WTC11 (cell line): ENCODE measurements around the gene EEF1AKMT3. TPM values are rescaled to one million over a fixed set of nuclear protein-coding genes. Genes with fewer than 3 reads are reported as not detected.

Source experiments
- ATAC-seq: fragments of 200-7000 bp; cut with Tn5 transposase; 2 replicates; pipeline ENCODE4 v1.10.0; 2021; ENCODE audit warnings: mild to moderate bottlenecking, moderate library complexity
- CTCF ChIA-PET: fragments of 300-600 bp; sonication (Branson Sonifier 250); formaldehyde crosslinking; loops from one replicate; lab custom pipeline; 2021; ENCODE audit warnings: antibody characterized with exemption; lab: Charles Lee
- POLR2A ChIA-PET: fragments of 350-600 bp; sonication (Branson Sonifier 250); formaldehyde crosslinking; loops from one replicate; lab custom pipeline; 2021; ENCODE audit warnings: antibody characterized with exemption; lab: Charles Lee
- DNase-seq: peaks from one replicate; pipeline ENCODE4 v3.0.0; 2021; ENCODE audit warnings: low spot score
- H3K27ac Mint-ChIP-seq: 2 replicates; pipeline ENCODE4 v1.8.0; 2021; ENCODE audit warnings: mixed read lengths
- H3K27me3 Mint-ChIP-seq: 2 replicates; pipeline ENCODE4 v1.8.0; 2021; ENCODE audit warnings: low read depth, mild to moderate bottlenecking, moderate library complexity, mixed read lengths
- H3K36me3 Mint-ChIP-seq: 2 replicates; pipeline ENCODE4 v1.8.0; 2021; ENCODE audit warnings: mixed read lengths
- H3K4me1 Mint-ChIP-seq: 2 replicates; pipeline ENCODE4 v1.8.0; 2022; ENCODE audit warnings: mixed read lengths
- H3K4me3 Mint-ChIP-seq: 2 replicates; pipeline ENCODE4 v1.8.0; 2021; ENCODE audit warnings: mild to moderate bottlenecking, moderate library complexity, mixed read lengths
- H3K9me3 Mint-ChIP-seq: 2 replicates; pipeline ENCODE4 v1.8.0; 2021; ENCODE audit warnings: mixed read lengths
- ATF3 ChIP-seq: sonication (generic); formaldehyde crosslinking; conservative IDR thresholded peaks from 2 replicates; pipeline ENCODE4 v1.8.1; 2022; ENCODE audit warnings: mild to moderate bottlenecking, missing genetic modification reagents
- FOXK1 ChIP-seq: sonication (generic); formaldehyde crosslinking; IDR thresholded peaks from 2 replicates; pipeline ENCODE4 v1.8.0; 2022; ENCODE audit warnings: mild to moderate bottlenecking, moderate library complexity, missing genetic modification reagents
- FOXP1 ChIP-seq: sonication (generic); formaldehyde crosslinking; IDR thresholded peaks from 2 replicates; pipeline ENCODE4 v1.8.0; 2022; ENCODE audit warnings: missing genetic modification reagents, mild to moderate bottlenecking, moderate library complexity, borderline replicate concordance
- GABPB1 ChIP-seq: sonication (generic); formaldehyde crosslinking; IDR thresholded peaks from 2 replicates; pipeline ENCODE4 v1.8.1; 2023; ENCODE audit warnings: mild to moderate bottlenecking, missing genetic modification reagents
- MAX ChIP-seq: sonication (generic); formaldehyde crosslinking; IDR thresholded peaks from 2 replicates; pipeline ENCODE4 v1.8.0; 2022; ENCODE audit warnings: mild to moderate bottlenecking, missing genetic modification reagents
- SMAD3 ChIP-seq: sonication (generic); formaldehyde crosslinking; IDR thresholded peaks from 2 replicates; pipeline ENCODE4 v1.8.0; 2022; ENCODE audit warnings: missing genetic modification reagents, mild to moderate bottlenecking, borderline replicate concordance
- SP1 ChIP-seq: sonication (generic); formaldehyde crosslinking; conservative IDR thresholded peaks from 2 replicates; pipeline ENCODE4 v1.8.1; 2022; ENCODE audit warnings: missing genetic modification reagents
- TCF7 ChIP-seq: sonication (generic); formaldehyde crosslinking; IDR thresholded peaks from 2 replicates; pipeline ENCODE4 v1.8.0; 2022; ENCODE audit warnings: mild to moderate bottlenecking, low read depth, missing genetic modification reagents, moderate library complexity
- ZNF219 ChIP-seq: sonication (generic); formaldehyde crosslinking; IDR thresholded peaks from 2 replicates; pipeline ENCODE4 v1.8.0; 2023; ENCODE audit warnings: missing genetic modification reagents, mild to moderate bottlenecking, borderline replicate concordance
- ZNF423 ChIP-seq: fragments of 250-450 bp; sonication (Bioruptor Pico); IDR thresholded peaks from 2 replicates; pipeline ENCODE4 v2.1.2; 2022; ENCODE audit warnings: mild to moderate bottlenecking, moderate library complexity
- ZNF512 ChIP-seq: sonication (generic); formaldehyde crosslinking; IDR thresholded peaks from 2 replicates; pipeline ENCODE4 v1.8.1; 2022; ENCODE audit warnings: missing genetic modification reagents, borderline replicate concordance
- ZSCAN18 ChIP-seq: fragments of 250-450 bp; sonication (Bioruptor Pico); IDR thresholded peaks from 2 replicates; pipeline ENCODE4 v2.1.2; 2022; ENCODE audit warnings: mild to moderate bottlenecking, moderate library complexity
- total RNA-seq: library from RNA; stranded (reverse); gene quantifications from 3 replicates; pipeline ENCODE4 v1.2.3, GENCODE V29; 2021
- TF ChIP-seq, protein P1 (sequence below): sonication (generic); formaldehyde crosslinking; IDR thresholded peaks from 2 replicates; pipeline ENCODE4 v1.8.0; 2022; ENCODE audit warnings: missing genetic modification reagents
- TF ChIP-seq, protein P2 (sequence below): sonication (generic); formaldehyde crosslinking; IDR thresholded peaks from 2 replicates; pipeline ENCODE4 v1.8.0; 2022; ENCODE audit warnings: mild to moderate bottlenecking, missing genetic modification reagents

The EEF1AKMT3 gene
- total RNA-seq, 1 experiment from 2014 or later, result 3.2 TPM

DNA sequence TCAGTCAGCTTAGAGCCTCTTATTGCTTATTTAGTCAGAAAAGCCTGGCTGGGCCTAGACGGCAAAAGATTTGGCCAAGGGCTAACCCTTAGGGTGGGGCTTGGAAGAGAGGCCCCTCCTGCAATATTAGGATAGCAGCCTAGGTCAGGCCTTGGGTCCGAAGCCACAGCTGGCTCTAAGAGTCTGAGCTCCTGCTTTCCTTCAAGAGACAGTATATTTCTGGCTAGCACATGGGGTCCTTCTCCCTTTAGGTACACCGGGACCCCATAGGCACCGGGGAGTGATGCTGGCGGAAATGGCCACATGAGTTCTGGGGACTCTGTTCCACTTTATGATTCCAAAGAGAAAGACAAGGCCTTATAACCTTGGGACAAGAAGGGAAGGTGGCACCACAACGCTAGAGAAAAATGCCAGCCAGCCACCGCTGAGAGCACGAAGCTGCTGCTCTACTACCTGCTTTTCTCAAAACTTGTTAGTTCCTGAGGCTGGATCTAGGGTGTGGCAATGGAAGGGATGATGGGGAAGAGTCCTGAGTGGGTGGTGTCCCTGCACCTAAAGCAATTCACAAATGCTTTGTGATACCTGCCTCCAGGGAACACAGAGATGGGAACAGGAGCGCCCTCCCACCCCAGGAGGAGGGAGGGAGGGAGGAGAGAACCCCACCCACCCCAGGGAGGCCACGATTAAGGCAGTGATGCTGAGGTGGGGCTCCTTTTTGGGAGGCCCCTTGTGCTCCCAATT, 49.2 kb downstream of the EEF1AKMT3 start (continued):
- TF ChIP-seq, protein P1, sequence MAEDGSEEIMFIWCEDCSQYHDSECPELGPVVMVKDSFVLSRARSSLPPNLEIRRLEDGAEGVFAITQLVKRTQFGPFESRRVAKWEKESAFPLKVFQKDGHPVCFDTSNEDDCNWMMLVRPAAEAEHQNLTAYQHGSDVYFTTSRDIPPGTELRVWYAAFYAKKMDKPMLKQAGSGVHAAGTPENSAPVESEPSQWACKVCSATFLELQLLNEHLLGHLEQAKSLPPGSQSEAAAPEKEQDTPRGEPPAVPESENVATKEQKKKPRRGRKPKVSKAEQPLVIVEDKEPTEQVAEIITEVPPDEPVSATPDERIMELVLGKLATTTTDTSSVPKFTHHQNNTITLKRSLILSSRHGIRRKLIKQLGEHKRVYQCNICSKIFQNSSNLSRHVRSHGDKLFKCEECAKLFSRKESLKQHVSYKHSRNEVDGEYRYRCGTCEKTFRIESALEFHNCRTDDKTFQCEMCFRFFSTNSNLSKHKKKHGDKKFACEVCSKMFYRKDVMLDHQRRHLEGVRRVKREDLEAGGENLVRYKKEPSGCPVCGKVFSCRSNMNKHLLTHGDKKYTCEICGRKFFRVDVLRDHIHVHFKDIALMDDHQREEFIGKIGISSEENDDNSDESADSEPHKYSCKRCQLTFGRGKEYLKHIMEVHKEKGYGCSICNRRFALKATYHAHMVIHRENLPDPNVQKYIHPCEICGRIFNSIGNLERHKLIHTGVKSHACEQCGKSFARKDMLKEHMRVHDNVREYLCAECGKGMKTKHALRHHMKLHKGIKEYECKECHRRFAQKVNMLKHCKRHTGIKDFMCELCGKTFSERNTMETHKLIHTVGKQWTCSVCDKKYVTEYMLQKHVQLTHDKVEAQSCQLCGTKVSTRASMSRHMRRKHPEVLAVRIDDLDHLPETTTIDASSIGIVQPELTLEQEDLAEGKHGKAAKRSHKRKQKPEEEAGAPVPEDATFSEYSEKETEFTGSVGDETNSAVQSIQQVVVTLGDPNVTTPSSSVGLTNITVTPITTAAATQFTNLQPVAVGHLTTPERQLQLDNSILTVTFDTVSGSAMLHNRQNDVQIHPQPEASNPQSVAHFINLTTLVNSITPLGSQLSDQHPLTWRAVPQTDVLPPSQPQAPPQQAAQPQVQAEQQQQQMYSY (CRISPR knock-in tag), result no peak
- no peak for TF ChIP-seq ZNF512 (CRISPR knock-in tag)

DNA sequence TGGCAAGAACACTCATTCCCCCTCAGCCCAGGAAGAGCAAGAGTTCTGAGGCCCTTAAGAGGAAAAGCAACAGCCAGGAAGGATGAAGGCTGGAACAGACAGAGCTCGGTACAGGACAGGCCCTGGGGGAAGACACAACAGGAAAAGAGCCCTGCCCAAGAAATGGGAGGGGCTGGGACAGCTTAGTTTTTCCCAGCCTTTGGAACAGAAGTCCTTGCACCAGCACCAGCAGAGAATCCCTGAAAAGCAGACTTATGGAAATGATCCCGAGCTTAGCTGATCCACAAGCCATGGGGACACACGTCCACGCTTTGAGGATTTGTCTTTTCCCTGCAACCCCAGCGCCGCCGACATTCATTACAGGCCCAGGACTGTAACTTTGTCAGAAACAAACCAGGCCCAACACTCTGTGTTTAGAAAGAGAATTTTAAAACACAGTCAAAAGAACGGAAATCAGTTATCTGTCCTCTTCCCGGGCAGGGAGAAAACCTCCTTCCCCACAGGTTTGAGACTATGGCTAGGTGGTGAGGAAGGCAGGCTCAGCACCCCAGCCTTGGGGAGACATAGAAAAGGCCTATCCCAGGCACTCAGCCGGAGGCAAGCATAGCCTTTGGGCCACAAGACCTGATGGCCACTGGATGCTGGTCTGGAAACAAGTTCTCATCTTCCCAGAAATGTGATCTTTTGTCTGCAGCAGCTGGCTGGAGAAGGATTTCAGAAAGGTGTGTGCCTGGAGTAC, 50.1 kb downstream of the EEF1AKMT3 start:
- POLR2A ChIA-PET, result no interaction called here
- TF ChIP-seq GABPB1 (CRISPR knock-in tag) (no peak), ATF3 (CRISPR knock-in tag) (no peak), TCF7 (CRISPR knock-in tag) (no peak), MAX (CRISPR knock-in tag) (no peak), FOXP1 (CRISPR knock-in tag) (no peak)
- TF ChIP-seq, protein P2, sequence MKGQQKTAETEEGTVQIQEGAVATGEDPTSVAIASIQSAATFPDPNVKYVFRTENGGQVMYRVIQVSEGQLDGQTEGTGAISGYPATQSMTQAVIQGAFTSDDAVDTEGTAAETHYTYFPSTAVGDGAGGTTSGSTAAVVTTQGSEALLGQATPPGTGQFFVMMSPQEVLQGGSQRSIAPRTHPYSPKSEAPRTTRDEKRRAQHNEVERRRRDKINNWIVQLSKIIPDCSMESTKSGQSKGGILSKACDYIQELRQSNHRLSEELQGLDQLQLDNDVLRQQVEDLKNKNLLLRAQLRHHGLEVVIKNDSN, result no peak
- TF ChIP-seq, all 79 proteins: peak for 0
- CTCF ChIA-PET, result no interaction called here
- H3K27ac Mint-ChIP-seq, result no peak overlapping the region
- H3K9me3 Mint-ChIP-seq, result no peaks in the 10 kb centered on the region
- H3K36me3 Mint-ChIP-seq, result peaks cover 51% of the 10 kb centered on the region
- no peaks in the 10 kb centered on the region for H3K4me1 Mint-ChIP-seq
- ATAC-seq (no peak), DNase-seq (no peak)
- no peaks in the 10 kb centered on the region for H3K27me3 Mint-ChIP-seq
- no peak overlapping the region for H3K4me3 Mint-ChIP-seq

DNA sequence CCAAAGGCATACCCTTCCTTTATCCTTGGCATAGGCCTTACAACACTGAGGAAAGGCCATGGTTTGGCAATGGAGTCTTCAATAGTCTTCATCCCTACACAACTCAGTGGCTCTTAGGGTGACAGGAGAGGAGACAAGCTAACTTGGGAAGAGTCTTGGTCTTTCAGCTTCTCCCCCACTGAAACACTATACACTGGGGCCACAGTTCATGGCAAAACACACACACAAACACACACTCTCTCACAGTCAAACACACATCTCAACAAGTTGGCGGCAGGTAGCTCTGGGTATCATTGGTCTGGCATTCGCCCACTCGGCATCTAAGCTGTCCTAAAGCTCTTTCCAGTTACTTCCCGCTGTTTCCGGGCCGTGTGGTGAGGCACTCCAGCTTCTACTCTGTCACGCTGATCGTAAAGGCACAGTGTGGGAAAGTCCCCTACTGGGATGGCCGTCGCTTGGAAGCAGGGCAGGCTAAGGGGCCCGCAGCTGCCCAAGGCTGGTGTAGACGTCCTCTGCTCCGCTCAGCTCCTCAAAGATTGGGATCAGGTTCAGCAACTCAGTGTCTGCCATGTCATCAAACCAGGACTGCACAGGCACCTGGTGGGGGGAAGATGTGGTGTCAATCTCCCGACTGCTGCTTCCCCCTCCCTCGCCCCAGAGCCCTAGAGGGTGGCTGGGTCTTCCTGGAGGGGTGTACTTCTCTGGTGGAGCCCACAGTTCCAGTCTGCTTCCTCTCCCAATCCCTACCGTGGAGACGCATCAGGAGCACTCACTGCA, 50.9 kb downstream of the EEF1AKMT3 start:
- CTCF ChIA-PET, result no interaction called here
- Mint-ChIP-seq H3K4me1 (no peaks in the 10 kb centered on the region), H3K9me3 (no peaks in the 10 kb centered on the region), H3K36me3 (peaks cover 57% of the 10 kb centered on the region), H3K27me3 (no peaks in the 10 kb centered on the region), H3K4me3 (no peak overlapping the region), H3K27ac (no peak overlapping the region)
- no peak for ATAC-seq
- no peak for DNase-seq
- TF ChIP-seq ZNF423 (CRISPR knock-in tag) (no peak), ZNF219 (CRISPR knock-in tag) (no peak), SMAD3 (no peak), SP1 (CRISPR knock-in tag) (no peak), FOXK1 (CRISPR knock-in tag) (no peak), ZSCAN18 (CRISPR knock-in tag) (no peak)
- POLR2A ChIA-PET, result no interaction called here
